ENCODE measurements around the gene ACTG1.

Gene ACTG1

GRCh38 chr17:81529437-81529803 lies 16.8 kb upstream of the ACTG1 start:
- H3K27me3 ChIP-seq (ENCODE audit: low read depth, low read length) = peaks cover 33% of the 10 kb centered on the region
- peaks cover 0 to 5% of the 10 kb centered on the region in 2 donors for H3K4me1 ChIP-seq (ENCODE audit: control insufficient read depth in 1 of 2, insufficient read depth in 2 of 2, low read length in 2 of 2)
- no peak overlapping the region for H3K27ac ChIP-seq (ENCODE audit: low read length)
- no peak overlapping the region for H3K4me3 ChIP-seq (ENCODE audit: low read depth in 1 of 2, low read length in 2 of 2)
- H3K9me3 ChIP-seq (ENCODE audit: control insufficient read depth in 1 of 2, low read length in 2 of 2) = no peaks in the 10 kb centered on the region
- no peaks in the 10 kb centered on the region for H3K36me3 ChIP-seq (ENCODE audit: control insufficient read depth in 1 of 2, insufficient read depth in 2 of 2, low read length in 2 of 2)

GRCh38 chr17:81528651-81529436 lies 16.2 kb upstream of the ACTG1 start:
- Histone ChIP-seq H3K36me3 (ENCODE audit: control insufficient read depth in 1 of 2, insufficient read depth in 2 of 2, low read length in 2 of 2) (no peaks in the 10 kb centered on the region), H3K9me3 (ENCODE audit: control insufficient read depth in 1 of 2, low read length in 2 of 2) (no peaks in the 10 kb centered on the region), H3K27me3 (ENCODE audit: low read depth, low read length) (peaks cover 35% of the 10 kb centered on the region), H3K4me1 (ENCODE audit: control insufficient read depth in 1 of 2, insufficient read depth in 2 of 2, low read length in 2 of 2) (peaks cover 0 to 6% of the 10 kb centered on the region in 2 donors), H3K27ac (ENCODE audit: low read length) (no peak overlapping the region), H3K4me3 (ENCODE audit: low read depth in 1 of 2, low read length in 2 of 2) (no peak overlapping the region)

GRCh38 chr17:81528384-81528650 lies 15.7 kb upstream of the ACTG1 start:
- peaks cover 0 to 10% of the 10 kb centered on the region in 2 donors for H3K4me1 ChIP-seq (ENCODE audit: control insufficient read depth in 1 of 2, insufficient read depth in 2 of 2, low read length in 2 of 2)
- no peak overlapping the region for H3K4me3 ChIP-seq (ENCODE audit: low read depth in 1 of 2, low read length in 2 of 2)
- no peaks in the 10 kb centered on the region for H3K36me3 ChIP-seq (ENCODE audit: control insufficient read depth in 1 of 2, insufficient read depth in 2 of 2, low read length in 2 of 2)
- H3K27ac ChIP-seq (ENCODE audit: low read length) = no peak overlapping the region
- peaks cover 38% of the 10 kb centered on the region for H3K27me3 ChIP-seq (ENCODE audit: low read depth, low read length)
- H3K9me3 ChIP-seq (ENCODE audit: control insufficient read depth in 1 of 2, low read length in 2 of 2) = no peaks in the 10 kb centered on the region

- H3K27ac ChIP-seq (ENCODE audit: low read length) = no peak within 1 kb of the TSS
These were observed 15.2 kb upstream of the ACTG1 start, which contains the start of gene FSCN2 for GRCh38 chr17:81527591-81528383. Gene FSCN2 (plus strand): TSS chr17:81528377. CDS start chr17:81528532, 155 bp downstream.

GRCh38 chr17:81526662-81527571 lies 14.3 kb upstream of the ACTG1 start:
- no peak overlapping the region for H3K27ac ChIP-seq (ENCODE audit: low read length)

More at GRCh38 chr17:81527591-81528383, 15.2 kb upstream of the ACTG1 start, which contains the start of gene FSCN2:
- Histone ChIP-seq H3K36me3 (ENCODE audit: control insufficient read depth in 1 of 2, insufficient read depth in 2 of 2, low read length in 2 of 2) (no peaks in the 10 kb centered on the region), H3K4me3 (ENCODE audit: low read depth in 1 of 2, low read length in 2 of 2) (no peak within 1 kb of the TSS), H3K9me3 (ENCODE audit: control insufficient read depth in 1 of 2, low read length in 2 of 2) (no peaks in the 10 kb centered on the region), H3K4me1 (ENCODE audit: control insufficient read depth in 1 of 2, insufficient read depth in 2 of 2, low read length in 2 of 2) (peaks cover 0 to 10% of the 10 kb centered on the region in 2 donors), H3K27me3 (ENCODE audit: low read depth, low read length) (peaks cover 37% of the 10 kb centered on the region)

GRCh38 chr17:81524865-81525159 lies 12.2 kb upstream of the ACTG1 start:
- no peak overlapping the region for H3K27ac ChIP-seq (ENCODE audit: low read length)
- H3K4me3 ChIP-seq (ENCODE audit: low read depth in 1 of 2, low read length in 2 of 2) = no peak overlapping the region
- no peaks in the 10 kb centered on the region for H3K9me3 ChIP-seq (ENCODE audit: control insufficient read depth in 1 of 2, low read length in 2 of 2)
- peaks cover 37% of the 10 kb centered on the region for H3K27me3 ChIP-seq (ENCODE audit: low read depth, low read length)
- peaks cover 0 to 12% of the 10 kb centered on the region in 2 donors for H3K4me1 ChIP-seq (ENCODE audit: control insufficient read depth in 1 of 2, insufficient read depth in 2 of 2, low read length in 2 of 2)
- no peaks in the 10 kb centered on the region for H3K36me3 ChIP-seq (ENCODE audit: control insufficient read depth in 1 of 2, insufficient read depth in 2 of 2, low read length in 2 of 2)

More at GRCh38 chr17:81526662-81527571, 14.3 kb upstream of the ACTG1 start:
- no peaks in the 10 kb centered on the region for H3K9me3 ChIP-seq (ENCODE audit: control insufficient read depth in 1 of 2, low read length in 2 of 2)
- no peak overlapping the region for H3K4me3 ChIP-seq (ENCODE audit: low read depth in 1 of 2, low read length in 2 of 2)
- H3K36me3 ChIP-seq (ENCODE audit: control insufficient read depth in 1 of 2, insufficient read depth in 2 of 2, low read length in 2 of 2) = no peaks in the 10 kb centered on the region
- H3K27me3 ChIP-seq (ENCODE audit: low read depth, low read length) = peaks cover 37% of the 10 kb centered on the region
- H3K4me1 ChIP-seq (ENCODE audit: control insufficient read depth in 1 of 2, insufficient read depth in 2 of 2, low read length in 2 of 2) = peaks cover 0 to 10% of the 10 kb centered on the region in 2 donors

- Histone ChIP-seq H3K36me3 (ENCODE audit: control insufficient read depth in 1 of 2, insufficient read depth in 2 of 2, low read length in 2 of 2) (no peaks in the 10 kb centered on the region), H3K4me1 (ENCODE audit: control insufficient read depth in 1 of 2, insufficient read depth in 2 of 2, low read length in 2 of 2) (peaks cover 0 to 17% of the 10 kb centered on the region in 2 donors), H3K27me3 (ENCODE audit: low read depth, low read length) (peaks cover 35% of the 10 kb centered on the region), H3K4me3 (ENCODE audit: low read depth in 1 of 2, low read length in 2 of 2) (no peak overlapping the region), H3K27ac (ENCODE audit: low read length) (no peak overlapping the region), H3K9me3 (ENCODE audit: control insufficient read depth in 1 of 2, low read length in 2 of 2) (no peaks in the 10 kb centered on the region)
These were observed 11.7 kb upstream of the ACTG1 start for GRCh38 chr17:81524039-81524864.

- Histone ChIP-seq H3K4me3 (ENCODE audit: low read depth in 1 of 2, low read length in 2 of 2) (no peak overlapping the region), H3K27ac (ENCODE audit: low read length) (no peak overlapping the region), H3K27me3 (ENCODE audit: low read depth, low read length) (peaks cover 31% of the 10 kb centered on the region), H3K36me3 (ENCODE audit: control insufficient read depth in 1 of 2, insufficient read depth in 2 of 2, low read length in 2 of 2) (no peaks in the 10 kb centered on the region), H3K4me1 (ENCODE audit: control insufficient read depth in 1 of 2, insufficient read depth in 2 of 2, low read length in 2 of 2) (peaks cover 0 to 24% of the 10 kb centered on the region in 2 donors), H3K9me3 (ENCODE audit: control insufficient read depth in 1 of 2, low read length in 2 of 2) (no peaks in the 10 kb centered on the region)
These were observed 10.9 kb upstream of the ACTG1 start for GRCh38 chr17:81523402-81524038.

- peaks cover 31% of the 10 kb centered on the region for H3K27me3 ChIP-seq (ENCODE audit: low read depth, low read length)
- no peaks in the 10 kb centered on the region for H3K9me3 ChIP-seq (ENCODE audit: control insufficient read depth in 1 of 2, low read length in 2 of 2)
- peaks cover 4 to 32% of the 10 kb centered on the region in 2 donors for H3K4me1 ChIP-seq (ENCODE audit: control insufficient read depth in 1 of 2, insufficient read depth in 2 of 2, low read length in 2 of 2)
- no peak overlapping the region for H3K4me3 ChIP-seq (ENCODE audit: low read depth in 1 of 2, low read length in 2 of 2)
- H3K36me3 ChIP-seq (ENCODE audit: control insufficient read depth in 1 of 2, insufficient read depth in 2 of 2, low read length in 2 of 2) = no peaks in the 10 kb centered on the region
- no peak overlapping the region for H3K27ac ChIP-seq (ENCODE audit: low read length)
These were observed 10.1 kb upstream of the ACTG1 start for GRCh38 chr17:81522491-81523401.

Measured in muscle layer of duodenum (tissue), 2 donors.